CD1c-positive myeloid dendritic cell (primary cell): ENCODE results near the gene GAB3.

ENCODE experiments used
- DNase-seq: peaks from one replicate; pipeline ENCODE4 v3.0.0-alpha.2; 2016; ENCODE audit errors: extremely low spot score

The GAB3 gene

GRCh38 chrX:154751203-154751668 is 359 bp upstream of the GAB3 start:
- DNase-seq = no peak

GRCh38 chrX:154749856-154750255 is 1.0 kb downstream of the GAB3 start:
- DNase-seq = no peak

GRCh38 chrX:154748712-154749339 is 2.1 kb downstream of the GAB3 start:
- DNase-seq = peak; percentile 79

GRCh38 chrX:154742613-154743012 is 8.3 kb downstream of the GAB3 start:
- DNase-seq = no peak

GRCh38 chrX:154739952-154740465 is 10.9 kb downstream of the GAB3 start:
- no peak for DNase-seq

GRCh38 chrX:154738011-154738738 is 12.7 kb downstream of the GAB3 start:
- peak; percentile 53 for DNase-seq

GRCh38 chrX:154737136-154737535 is 13.7 kb downstream of the GAB3 start:
- DNase-seq = no peak

- no peak for DNase-seq
These were observed 15.0 kb downstream of the GAB3 start for GRCh38 chrX:154735695-154736393.

GRCh38 chrX:154734061-154734781 is 16.7 kb downstream of the GAB3 start:
- peak; percentile 80 for DNase-seq

- no peak for DNase-seq
These were observed 17.8 kb downstream of the GAB3 start for GRCh38 chrX:154733066-154733425.

- no peak for DNase-seq
These were observed 18.3 kb downstream of the GAB3 start for GRCh38 chrX:154732421-154733065.

GRCh38 chrX:154731881-154732280 is 19.0 kb downstream of the GAB3 start:
- peak; percentile 70 for DNase-seq

GRCh38 chrX:154731184-154731583 is 19.7 kb downstream of the GAB3 start:
- DNase-seq = no peak

- no peak for DNase-seq
These were observed 20.5 kb downstream of the GAB3 start for GRCh38 chrX:154730253-154730891.

- DNase-seq = no peak
These were observed 21.4 kb downstream of the GAB3 start for GRCh38 chrX:154729439-154729838.

GRCh38 chrX:154728431-154729190 is 22.3 kb downstream of the GAB3 start:
- no peak for DNase-seq

- DNase-seq = no peak
These were observed 23.0 kb downstream of the GAB3 start for GRCh38 chrX:154727871-154728270.

GRCh38 chrX:154727418-154727817 is 23.5 kb downstream of the GAB3 start:
- no peak for DNase-seq

GRCh38 chrX:154724993-154725756 is 25.7 kb downstream of the GAB3 start:
- DNase-seq = no peak
